Activated naive CD8-positive, alpha-beta T cell treated with anti-CD3 and anti-CD28 coated beads, Interleukin-2, amount 50 U/mL, for 24 hours (primary cell): ENCODE measurements around the gene GRB10.

Experiments
- ATAC-seq: fragments of 150-1000 bp; cut with Tn5 transposase; one replicate; pipeline ENCODE4 v1.10.0; 2021
- DNase-seq: peaks from one replicate; pipeline ENCODE4 v3.0.0; 2021
- H3K27ac Mint-ChIP-seq: one replicate; pipeline ENCODE4 v1.8.0; 2021; ENCODE audit warnings: mild to moderate bottlenecking, mixed read lengths
- H3K27me3 Mint-ChIP-seq: one replicate; pipeline ENCODE4 v1.8.0; 2021; ENCODE audit warnings: mixed read lengths
- H3K36me3 Mint-ChIP-seq: one replicate; pipeline ENCODE4 v1.8.0; 2021; ENCODE audit warnings: low read depth, mixed read lengths
- H3K4me1 Mint-ChIP-seq: one replicate; pipeline ENCODE4 v1.8.0; 2021; ENCODE audit warnings: mixed read lengths
- H3K4me3 Mint-ChIP-seq: one replicate; pipeline ENCODE4 v1.8.0; 2021; ENCODE audit warnings: mild to moderate bottlenecking, moderate library complexity, mixed read lengths
- H3K9me3 Mint-ChIP-seq: one replicate; pipeline ENCODE4 v1.8.0; 2021; ENCODE audit warnings: mixed read lengths

The GRB10 gene

GRCh38 chr7:50812841-50813475 is 30.3 kb upstream of the GRB10 start:
- Mint-ChIP-seq H3K9me3 (no peaks in the 10 kb centered on the region), H3K4me1 (no peaks in the 10 kb centered on the region), H3K27ac (no peak overlapping the region), H3K27me3 (peaks cover 4% of the 10 kb centered on the region), H3K4me3 (no peak overlapping the region), H3K36me3 (no peaks in the 10 kb centered on the region)
- DNase-seq (no peak), ATAC-seq (no peak)

- no peak for ATAC-seq
- Mint-ChIP-seq H3K27me3 (peaks cover 4% of the 10 kb centered on the region), H3K27ac (no peak overlapping the region), H3K4me1 (no peaks in the 10 kb centered on the region), H3K9me3 (no peaks in the 10 kb centered on the region), H3K36me3 (no peaks in the 10 kb centered on the region), H3K4me3 (no peak overlapping the region)
- no peak for DNase-seq
Measured at GRCh38 chr7:50812094-50812493, 29.4 kb upstream of the GRB10 start.

- Mint-ChIP-seq H3K4me1 (peaks cover 10% of the 10 kb centered on the region), H3K4me3 (no peak overlapping the region), H3K9me3 (no peaks in the 10 kb centered on the region), H3K27me3 (peaks cover 1% of the 10 kb centered on the region), H3K27ac (no peak overlapping the region), H3K36me3 (no peaks in the 10 kb centered on the region)
- DNase-seq (no peak), ATAC-seq (no peak)
Measured at GRCh38 chr7:50808282-50808888, 25.7 kb upstream of the GRB10 start.

- Mint-ChIP-seq H3K9me3 (no peaks in the 10 kb centered on the region), H3K36me3 (no peaks in the 10 kb centered on the region), H3K4me1 (peaks cover 10% of the 10 kb centered on the region), H3K4me3 (no peak overlapping the region), H3K27ac (no peak overlapping the region), H3K27me3 (no peaks in the 10 kb centered on the region)
- ATAC-seq = no peak
- DNase-seq = no peak
Measured at GRCh38 chr7:50807026-50807730, 24.5 kb upstream of the GRB10 start.

GRCh38 chr7:50806143-50806542 is 23.4 kb upstream of the GRB10 start:
- no peaks in the 10 kb centered on the region for H3K36me3 Mint-ChIP-seq
- peaks cover under 1% of the 10 kb centered on the region for H3K27me3 Mint-ChIP-seq

GRCh38 chr7:50805447-50806125 is 22.9 kb upstream of the GRB10 start:
- no peaks in the 10 kb centered on the region for H3K9me3 Mint-ChIP-seq
- peaks cover 4% of the 10 kb centered on the region for H3K27me3 Mint-ChIP-seq
- H3K4me1 Mint-ChIP-seq = peaks cover 10% of the 10 kb centered on the region
- no peak overlapping the region for H3K4me3 Mint-ChIP-seq
- H3K27ac Mint-ChIP-seq = no peak overlapping the region
- no peaks in the 10 kb centered on the region for H3K36me3 Mint-ChIP-seq
- ATAC-seq = peak; percentile 26
- DNase-seq = no peak

More at GRCh38 chr7:50806143-50806542, 23.4 kb upstream of the GRB10 start:
- DNase-seq (no peak), ATAC-seq (no peak)
- peaks cover 10% of the 10 kb centered on the region for H3K4me1 Mint-ChIP-seq
- no peaks in the 10 kb centered on the region for H3K9me3 Mint-ChIP-seq
- no peak overlapping the region for H3K4me3 Mint-ChIP-seq
- no peak overlapping the region for H3K27ac Mint-ChIP-seq

- peaks cover 10% of the 10 kb centered on the region for H3K4me1 Mint-ChIP-seq
- H3K27me3 Mint-ChIP-seq = peaks cover 6% of the 10 kb centered on the region
Measured at GRCh38 chr7:50803359-50804337, 21.0 kb upstream of the GRB10 start.

GRCh38 chr7:50801907-50802306 is 19.2 kb upstream of the GRB10 start:
- peaks cover 10% of the 10 kb centered on the region for H3K4me1 Mint-ChIP-seq

More at GRCh38 chr7:50803359-50804337, 21.0 kb upstream of the GRB10 start:
- H3K27ac Mint-ChIP-seq = no peak overlapping the region
- H3K9me3 Mint-ChIP-seq = peaks cover 2% of the 10 kb centered on the region
- no peak overlapping the region for H3K4me3 Mint-ChIP-seq
- DNase-seq (no peak), ATAC-seq (no peak)
- H3K36me3 Mint-ChIP-seq = no peaks in the 10 kb centered on the region

GRCh38 chr7:50799873-50800272 is 17.2 kb upstream of the GRB10 start:
- no peak for DNase-seq
- H3K36me3 Mint-ChIP-seq = no peaks in the 10 kb centered on the region
- no peak overlapping the region for H3K27ac Mint-ChIP-seq
- ATAC-seq = no peak
- H3K9me3 Mint-ChIP-seq = peaks cover 6% of the 10 kb centered on the region
- peaks cover 8% of the 10 kb centered on the region for H3K27me3 Mint-ChIP-seq
- no peaks in the 10 kb centered on the region for H3K4me1 Mint-ChIP-seq
- no peak overlapping the region for H3K4me3 Mint-ChIP-seq

More at GRCh38 chr7:50801907-50802306, 19.2 kb upstream of the GRB10 start:
- no peak overlapping the region for H3K27ac Mint-ChIP-seq
- H3K27me3 Mint-ChIP-seq = peaks cover 6% of the 10 kb centered on the region
- ATAC-seq (no peak), DNase-seq (no peak)
- H3K4me3 Mint-ChIP-seq = no peak overlapping the region
- H3K36me3 Mint-ChIP-seq = no peaks in the 10 kb centered on the region
- peaks cover 6% of the 10 kb centered on the region for H3K9me3 Mint-ChIP-seq

- Mint-ChIP-seq H3K27me3 (peaks cover 21% of the 10 kb centered on the region), H3K27ac (no peak overlapping the region), H3K9me3 (peaks cover 6% of the 10 kb centered on the region), H3K36me3 (no peaks in the 10 kb centered on the region), H3K4me1 (peaks cover 4% of the 10 kb centered on the region), H3K4me3 (no peak overlapping the region)
- ATAC-seq = no peak
- DNase-seq = no peak
Measured at GRCh38 chr7:50798126-50798525, 15.4 kb upstream of the GRB10 start.

GRCh38 chr7:50795831-50796230 is 13.1 kb upstream of the GRB10 start:
- peaks cover 34% of the 10 kb centered on the region for H3K27me3 Mint-ChIP-seq
- ATAC-seq = no peak
- DNase-seq = no peak
- H3K9me3 Mint-ChIP-seq = peaks cover 6% of the 10 kb centered on the region
- H3K36me3 Mint-ChIP-seq = no peaks in the 10 kb centered on the region
- H3K4me3 Mint-ChIP-seq = no peak overlapping the region
- no peak overlapping the region for H3K27ac Mint-ChIP-seq
- H3K4me1 Mint-ChIP-seq = peaks cover 8% of the 10 kb centered on the region

GRCh38 chr7:50795253-50795652 is 12.6 kb upstream of the GRB10 start:
- Mint-ChIP-seq H3K4me3 (no peak overlapping the region), H3K27me3 (peaks cover 39% of the 10 kb centered on the region), H3K4me1 (peaks cover 8% of the 10 kb centered on the region), H3K27ac (no peak overlapping the region), H3K36me3 (no peaks in the 10 kb centered on the region), H3K9me3 (peaks cover 6% of the 10 kb centered on the region)
- ATAC-seq = no peak
- no peak for DNase-seq

- Mint-ChIP-seq H3K27me3 (peaks cover 49% of the 10 kb centered on the region), H3K27ac (no peak overlapping the region), H3K9me3 (peaks cover 6% of the 10 kb centered on the region), H3K4me1 (peaks cover 8% of the 10 kb centered on the region), H3K4me3 (peak overlapping the region; percentile 69), H3K36me3 (no peaks in the 10 kb centered on the region)
- no peak for ATAC-seq
- no peak for DNase-seq
Measured at GRCh38 chr7:50793947-50794570, 11.4 kb upstream of the GRB10 start.
